K562 (cell line): ENCODE measurements around the gene ITPR2. TPM values are rescaled to one million over a fixed set of nuclear protein-coding genes. Genes with fewer than 3 reads are reported as not detected.

Experiments used
- ATAC-seq: fragments of 200-7000 bp; cut with Tn5 transposase; 3 replicates; pipeline ENCODE4 v1.9.1; 2020; ENCODE audit warnings: moderate library complexity
- BruUV-seq: library from RNA; stranded (reverse); fragments of 400-500 nt; replicated peaks from 2 replicates; lab custom pipeline; 2021; lab: Mats Ljungman, UMichigan
- CTCF ChIA-PET: fragments of 300-600 bp; formaldehyde crosslinking; extraction: SDS; loops from one replicate; lab custom pipeline; 2021; ENCODE audit warnings: low intra/inter-chr PET ratio; lab: Yijun Ruan, JAX
- POLR2A ChIA-PET: fragments of 300-600, 350-650 bp; sonication (Branson Sonifier 250); formaldehyde crosslinking; extraction: SDS; loops from one replicate; lab custom pipeline; 2021; ENCODE audit warnings: antibody characterized with exemption, inconsistent platforms; lab: Yijun Ruan, JAX
- DNase-seq, 4 experiments: peaks; one replicate each; pipeline versions ENCODE4 v3.0.0 to v3.0.0-alpha.2; 2011 to 2018; ENCODE audit warnings: low spot score in 3 of 4, mixed read lengths in 3 of 4; ENCODE audit errors: extremely low read depth in 1 of 4
- FAIRE-seq: peaks from 2 replicates; lab custom pipeline; 2011; peaks lifted over from hg19 to GRCh38; lab: Jason Lieb, UNC
- H2AFZ ChIP-seq: 2 replicates; pipeline ENCODE4 v1.6.0; 2011; ENCODE audit warnings: low read depth, low read length, control low read depth, inconsistent platforms
- H3K27ac ChIP-seq: fragments of 200-600 bp; 3 replicates; pipeline ENCODE4 v1.8.0; 2011; ENCODE audit warnings: low read depth, mild to moderate bottlenecking, control low read depth, inconsistent platforms, low read length, moderate library complexity, mixed read lengths; ENCODE audit errors: extremely low read depth
- H3K27me3 ChIP-seq, 2 experiments: fragments of 300-600 bp in 1 of 2; 2 replicates in 1 of 2; 3 replicates in 1 of 2; pipeline versions ENCODE4 v1.6.0 to v1.8.0; 2011; ENCODE audit warnings: inconsistent platforms in 2 of 2, low read length in 2 of 2, mild to moderate bottlenecking in 1 of 2, mixed read lengths in 1 of 2, moderate library complexity in 1 of 2; ENCODE audit not compliant: control insufficient read depth in 2 of 2, insufficient read depth in 2 of 2
- H3K36me3 ChIP-seq: fragments of 300-600 bp; 3 replicates; pipeline ENCODE4 v1.8.0; 2011; ENCODE audit warnings: mild to moderate bottlenecking, low read length, inconsistent platforms; ENCODE audit not compliant: control insufficient read depth, insufficient read depth
- H3K4me1 ChIP-seq, 2 experiments: fragments of 200-600 bp in 1 of 2; replicated peaks in 1 of 2; 2 replicates in 1 of 2; 3 replicates in 1 of 2; pipeline versions ENCODE4 v1.5.1 to v1.8.0; 2011; ENCODE audit warnings: inconsistent platforms in 2 of 2, low read length in 2 of 2, mild to moderate bottlenecking in 1 of 2, mixed read lengths in 1 of 2, moderate library complexity in 1 of 2; ENCODE audit not compliant: control insufficient read depth in 2 of 2, insufficient read depth in 2 of 2
- H3K4me2 ChIP-seq: 2 replicates; pipeline ENCODE4 v1.6.1; 2011; ENCODE audit warnings: low read length, control low read depth, inconsistent platforms, mixed read lengths; ENCODE audit not compliant: insufficient read depth
- H3K4me3 ChIP-seq: fragments of 200-600 bp; sonication (generic), shearing (Covaris generic); 2 replicates; pipeline ENCODE4 v1.5.1; 2016; ENCODE audit warnings: control low read depth, inconsistent platforms
- H3K79me2 ChIP-seq: fragments of 200-600 bp; 3 replicates; pipeline ENCODE4 v1.8.0; 2011; ENCODE audit warnings: low read length, inconsistent platforms; ENCODE audit not compliant: control insufficient read depth, insufficient read depth
- H3K9ac ChIP-seq, 2 experiments: 2 replicates each; pipeline versions ENCODE4 v1.6.0 to v1.6.1; 2011; ENCODE audit warnings: low read depth in 2 of 2, low read length in 2 of 2, control low read depth in 1 of 2, inconsistent platforms in 1 of 2, mild to moderate bottlenecking in 1 of 2, mixed read lengths in 1 of 2; ENCODE audit not compliant: insufficient read depth in 1 of 2
- H3K9me1 ChIP-seq: one replicate; pipeline ENCODE4 v1.6.0; 2011; ENCODE audit warnings: inconsistent platforms, mild to moderate bottlenecking, low read length, moderate library complexity; ENCODE audit not compliant: control insufficient read depth, insufficient read depth
- H3K9me3 ChIP-seq: replicated peaks from 2 replicates; pipeline ENCODE4 v1.5.1; 2011; ENCODE audit warnings: low read depth, low read length, inconsistent platforms; ENCODE audit not compliant: control insufficient read depth, insufficient read depth
- H4K20me1 ChIP-seq: replicated peaks from 2 replicates; pipeline ENCODE4 v1.6.1; 2011; ENCODE audit warnings: low read length, inconsistent platforms, mixed read lengths; ENCODE audit not compliant: control insufficient read depth, insufficient read depth
- DNMT1 ChIP-seq: fragments of 450-650 bp; IDR thresholded peaks from 2 replicates; pipeline ENCODE4 v1.6.1; 2016; ENCODE audit warnings: antibody characterized with exemption, mild to moderate bottlenecking
- MAFG ChIP-seq: fragments of 450-650 bp; conservative IDR thresholded peaks from 2 replicates; pipeline ENCODE4 v1.6.1; 2016; ENCODE audit warnings: missing genetic modification characterization, missing compliant biosample characterization
- MBD2 ChIP-seq: sonication (generic); IDR thresholded peaks from 2 replicates; pipeline ENCODE4 v1.6.1; 2016; ENCODE audit warnings: low read depth, borderline replicate concordance
- MEF2D ChIP-seq: conservative IDR thresholded peaks from 2 replicates; pipeline ENCODE4 v1.6.1; 2016; ENCODE audit warnings: low read depth, missing genetic modification characterization, missing compliant biosample characterization
- MIER1 ChIP-seq: fragments of 450-650 bp; IDR thresholded peaks from 2 replicates; pipeline ENCODE4 v1.6.1; 2016; ENCODE audit warnings: antibody characterized with exemption, mild to moderate bottlenecking, low read depth
- NBN ChIP-seq: fragments of 450-650 bp; IDR thresholded peaks from 2 replicates; pipeline ENCODE4 v1.6.1; 2016; ENCODE audit warnings: low read depth, mild to moderate bottlenecking
- NFE2 ChIP-seq: IDR thresholded peaks from 2 replicates; pipeline ENCODE4 v1.6.1; 2014; ENCODE audit warnings: antibody characterized with exemption, low read depth
- NFXL1 ChIP-seq: fragments of 450-650 bp; formaldehyde crosslinking; IDR thresholded peaks from 2 replicates; pipeline ENCODE4 v1.4.0; 2021; ENCODE audit warnings: mild to moderate bottlenecking
- PBX2 ChIP-seq, 2 experiments: IDR thresholded peaks in 1 of 2; conservative IDR thresholded peaks in 1 of 2; 2 replicates each; pipeline ENCODE4 v1.6.1; 2016; ENCODE audit warnings: low read depth in 2 of 2, mild to moderate bottlenecking in 1 of 2, missing compliant biosample characterization in 1 of 2, missing genetic modification characterization in 1 of 2, moderate library complexity in 1 of 2
- RBBP5 ChIP-seq: fragments of 200-600 bp; sonication (generic); IDR thresholded peaks from 2 replicates; pipeline ENCODE4 v1.6.1; 2012; ENCODE audit warnings: borderline replicate concordance, mild to moderate bottlenecking, low read length, control low read depth, inconsistent platforms; ENCODE audit not compliant: insufficient read depth, poor library complexity, severe bottlenecking
- RBM25 ChIP-seq: fragments of 200-400 bp; formaldehyde crosslinking; IDR thresholded peaks from 2 replicates; pipeline ENCODE4 v1.6.1; 2018; ENCODE audit warnings: low read length, low read depth, moderate library complexity; ENCODE audit not compliant: severe bottlenecking
- TAF7 ChIP-seq: fragments of 450-650 bp; IDR thresholded peaks from 2 replicates; pipeline ENCODE4 v1.6.1; 2016; ENCODE audit warnings: missing genetic modification characterization, missing compliant biosample characterization
- TCF7 ChIP-seq: sonication (generic); IDR thresholded peaks from 2 replicates; pipeline ENCODE4 v1.6.1; 2016; ENCODE audit warnings: antibody characterized with exemption, borderline replicate concordance
- WHSC1 ChIP-seq: IDR thresholded peaks from one replicate; pipeline ENCODE4 v1.6.1; 2012; ENCODE audit warnings: low read length, control low read depth, inconsistent platforms
- ZNF274 ChIP-seq: IDR thresholded peaks from 2 replicates; pipeline ENCODE4 v1.6.1; 2011; ENCODE audit warnings: low read depth, mild to moderate bottlenecking, low read length, moderate library complexity, borderline replicate concordance
- ZNF316 ChIP-seq: fragments of 450-650 bp; IDR thresholded peaks from 2 replicates; pipeline ENCODE4 v1.6.1; 2016
- WGBS: fragments of 100-300 bp; shearing (Covaris generic); methylation state at CpG from one replicate; pipeline ENCODE4 v1.1.6; 2016; ENCODE audit warnings: low coverage, mixed read lengths; ENCODE audit not compliant: insufficient coverage; ENCODE audit errors: missing lambda C conversion rate; 5-methylcytosine and 5-hydroxymethylcytosine counted together
- in situ Hi-C: fragments of 300-500 bp; cut with MboI; formaldehyde crosslinking; loops from 4 replicates; pipeline ENCODE4 v1.15.0; 2018; ENCODE audit warnings: inconsistent platforms, mixed read lengths
- intact Hi-C: fragments of 100-400 bp; cut with micrococcal nuclease; formaldehyde crosslinking; loops from 2 replicates; pipeline ENCODE4 v1.14.2; 2022
- polyA plus RNA-seq, 8 experiments: library from polyadenylated mRNA; depleted of rRNA in 4 of 8; stranded (reverse) in 5 of 8; unstranded in 3 of 8; fragments of >200 nt; fragmentation: Nextera tagmentation in 2 of 8; fragmentation: Illumina TruSeq in 1 of 8; extraction: Ambion mirVana in 2 of 8; extraction: Trizol in 1 of 8; gene quantifications; 2 replicates each; pipeline versions ENCODE4 v1.2.1 to v1.2.3, GENCODE V29; 2011 to 2014; ENCODE audit warnings: inconsistent platforms in 1 of 8, missing spikeins in 1 of 8
- total RNA-seq, 7 experiments: library from RNA; depleted of rRNA in 6 of 7; stranded (reverse); fragments of >200 nt in 6 of 7; fragmentation: Illumina TruSeq in 2 of 7; extraction: Trizol in 2 of 7; gene quantifications; 2 replicates each; pipeline versions ENCODE4 v1.2.1 to v1.2.3, GENCODE V29; 2011 to 2021; ENCODE audit warnings: low replicate concordance in 1 of 7
- TF ChIP-seq, protein P1 (sequence below): fragments of 250-450 bp; sonication (Bioruptor Pico); IDR thresholded peaks from 2 replicates; pipeline ENCODE4 v1.5.0; 2021
- TF ChIP-seq, protein P2 (sequence below): fragments of 450-650 bp; IDR thresholded peaks from 2 replicates; pipeline ENCODE4 v1.6.1; 2016; ENCODE audit warnings: antibody characterized with exemption

The ITPR2 gene
- total and polyA plus RNA-seq, 9 of the 15 experiments (the other 6 are each of a cell fraction or from before 2014, with no cell fraction given), result 0.21 to 3.3 (median 0.95) TPM

- no peaks in the 10 kb centered on the region for H4K20me1 ChIP-seq
- no peak overlapping the region for H3K4me2 ChIP-seq
- no peak overlapping the region for H3K4me3 ChIP-seq
- H3K79me2 ChIP-seq, result no peaks in the 10 kb centered on the region
- no peaks in the 10 kb centered on the region for H3K27me3 ChIP-seq
- CTCF ChIA-PET, result no interaction called here
- DNase-seq (no peak), FAIRE-seq (no peak), ATAC-seq (no peak)
- in situ Hi-C loops, result no loop called here
- TF ChIP-seq MEF2D (tag) (no peak), ZNF274 (no peak), MBD2 (no peak), PBX2 (CRISPR knock-in tag; IDR thresholded peaks at IDR 0.05; ENCODE audit: low read depth) (no peak), PBX2 (tag; conservative IDR thresholded peaks at IDR 0.05; ENCODE audit: low read depth) (no peak), NFE2 (no peak), ZNF316 (no peak), TCF7 (no peak), RBM25 (no peak), NBN (no peak), RBBP5 (no peak), MIER1 (no peak), TAF7 (no peak), MAFG (tag) (no peak), NFXL1 (no peak), WHSC1 (no peak), DNMT1 (no peak)
- TF ChIP-seq, protein P1, sequence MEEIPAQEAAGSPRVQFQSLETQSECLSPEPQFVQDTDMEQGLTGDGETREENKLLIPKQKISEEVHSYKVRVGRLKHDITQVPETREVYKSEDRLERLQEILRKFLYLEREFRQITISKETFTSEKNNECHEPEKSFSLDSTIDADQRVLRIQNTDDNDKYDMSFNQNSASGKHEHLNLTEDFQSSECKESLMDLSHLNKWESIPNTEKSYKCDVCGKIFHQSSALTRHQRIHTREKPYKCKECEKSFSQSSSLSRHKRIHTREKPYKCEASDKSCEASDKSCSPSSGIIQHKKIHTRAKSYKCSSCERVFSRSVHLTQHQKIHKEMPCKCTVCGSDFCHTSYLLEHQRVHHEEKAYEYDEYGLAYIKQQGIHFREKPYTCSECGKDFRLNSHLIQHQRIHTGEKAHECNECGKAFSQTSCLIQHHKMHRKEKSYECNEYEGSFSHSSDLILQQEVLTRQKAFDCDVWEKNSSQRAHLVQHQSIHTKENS (CRISPR knock-in tag), result no peak
- TF ChIP-seq, protein P2, sequence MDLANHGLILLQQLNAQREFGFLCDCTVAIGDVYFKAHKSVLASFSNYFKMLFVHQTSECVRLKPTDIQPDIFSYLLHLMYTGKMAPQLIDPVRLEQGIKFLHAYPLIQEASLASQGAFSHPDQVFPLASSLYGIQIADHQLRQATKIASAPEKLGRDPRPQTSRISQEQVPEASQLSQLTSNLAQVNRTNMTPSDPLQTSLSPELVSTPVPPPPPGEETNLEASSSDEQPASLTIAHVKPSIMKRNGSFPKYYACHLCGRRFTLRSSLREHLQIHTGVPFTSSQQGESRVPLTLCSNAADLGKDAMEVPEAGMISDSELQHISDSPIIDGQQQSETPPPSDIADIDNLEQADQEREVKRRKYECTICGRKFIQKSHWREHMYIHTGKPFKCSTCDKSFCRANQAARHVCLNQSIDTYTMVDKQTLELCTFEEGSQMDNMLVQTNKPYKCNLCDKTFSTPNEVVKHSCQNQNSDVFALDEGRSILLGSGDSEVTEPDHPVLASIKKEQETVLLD, result no peak
- no peaks in the 10 kb centered on the region for H3K36me3 ChIP-seq
- intact Hi-C loops, result no loop called here
- no peak overlapping the region for H2AFZ ChIP-seq
- POLR2A ChIA-PET, result no interaction called here
- no peaks in the 10 kb centered on the region for H3K4me1 ChIP-seq
- no peaks in the 10 kb centered on the region for H3K9me1 ChIP-seq
- H3K27ac ChIP-seq, result no peak overlapping the region
- no TSS peak for BruUV-seq
- no peak overlapping the region for H3K9ac ChIP-seq
- 0% methylated on average over 3 of the region's 3 CpGs for WGBS
- H3K9me3 ChIP-seq, result no peaks in the 10 kb centered on the region
These were observed 24.1 kb downstream of the ITPR2 start for GRCh38 chr12:26808766-26809476.
